Measurements from ENCODE around the gene SLC16A10. TPM values are rescaled to one million over a fixed set of nuclear protein-coding genes. Genes with fewer than 3 reads are reported as not detected.

The SLC16A10 gene
- total and polyA plus RNA-seq, 2 of the 13 experiments (the other 11 are each of a cell fraction or from before 2014, with no cell fraction given), result 8.2 to 20.1 TPM

DNA sequence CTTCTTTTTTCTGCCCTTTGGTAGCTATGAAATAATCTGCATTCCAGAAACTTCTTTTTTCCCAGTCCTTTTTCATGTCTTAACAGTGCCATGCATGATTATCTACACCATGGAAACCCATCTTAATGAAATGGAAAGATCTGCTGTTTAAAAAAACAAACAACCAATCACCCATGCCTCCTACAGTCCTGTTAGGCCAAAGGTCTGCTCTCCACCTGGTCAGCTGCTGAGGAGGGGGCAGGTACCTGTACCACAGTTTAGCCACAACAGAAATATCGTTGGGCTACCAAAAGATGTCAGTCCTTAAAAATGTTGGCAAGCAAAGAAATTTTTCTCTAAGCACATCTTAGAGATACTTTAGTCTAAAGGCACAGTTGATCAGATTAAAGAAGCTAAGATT, 112.6 kb downstream of the SLC16A10 start:
- Histone ChIP-seq H3K27me3 (ENCODE audit: control insufficient read depth in 1 of 2, insufficient read depth in 2 of 2, low read length in 2 of 2) (no peaks in the 10 kb centered on the region), H3K9me3 (ENCODE audit: low read length) (no peaks in the 10 kb centered on the region), H3K4me1 (ENCODE audit: insufficient read depth, low read length) (peaks cover 19% of the 10 kb centered on the region), H3K79me2 (ENCODE audit: insufficient read depth, low read length) (no peaks in the 10 kb centered on the region), H3K9ac (ENCODE audit: insufficient read depth, low read depth, low read length) (no peak overlapping the region), H4K20me1 (ENCODE audit: insufficient read depth, low read length) (no peaks in the 10 kb centered on the region), H2AFZ (ENCODE audit: low read length) (peak overlapping the region; percentile 58), H3K36me3 (replicated peaks in 1 of 2; ENCODE audit: control insufficient read depth in 1 of 2, insufficient read depth in 2 of 2, low read length in 2 of 2) (no peaks in the 10 kb centered on the region), H3K4me2 (ENCODE audit: low read depth, low read length) (peak overlapping the region; percentile 80), H3K4me3 (replicated peaks in 1 of 3; ENCODE audit: insufficient read depth in 1 of 3, low read depth in 2 of 3, low read length in 3 of 3) (peak overlapping the region; percentile 38 to 47 (median 44); a peak in 5 of 6 replicates), H3K27ac (ENCODE audit: extremely low read length, insufficient read depth, low read length) (peak overlapping the region; percentile 24)
- no TSS peak for BruUV-seq (replicated peaks)
- in situ Hi-C loops (cut with HindIII; ENCODE audit: extremely low pct_ligation_motif_present, low pct_unique_long_range_greater_than_20kb), result no loop called here
- ATAC-seq (peak; percentile 50), DNase-seq (ENCODE audit: low spot score) (no peak), FAIRE-seq (no peak)
- CTCF ChIA-PET (ENCODE audit: low intra/inter-chr PET ratio, low total read pairs), result no interaction called here
- POLR2A ChIA-PET, result no interaction called here
- 0% methylated on average over 1 of the region's 1 CpG for WGBS (ENCODE audit: low lambda C conversion rate)
- intact Hi-C loops (cut with micrococcal nuclease; ENCODE audit: unreplicated experiment), result loop anchor here (10.0 kb wide), 1 partner anchor 115 kb away; the partner anchor contains the start of gene SLC16A10
- TF ChIP-seq TFAP4 (IDR thresholded peaks at IDR 0.05; ENCODE audit: borderline replicate concordance, low read depth), result peak; percentile 53; the same call in 1 of the 2 replicates
- no peak for TF ChIP-seq NFE2 (CRISPR knock-in tag; IDR thresholded peaks at IDR 0.05)
- no peak for TF ChIP-seq EP300 (IDR thresholded peaks at IDR 0.05; ENCODE audit: low read depth in 2 of 2, low read length in 2 of 2)
- no peak for TF ChIP-seq EP300 (CRISPR knock-in tag; IDR thresholded peaks at IDR 0.05; ENCODE audit: borderline replicate concordance)
- no peak for TF ChIP-seq GPN1 (CRISPR knock-in tag; IDR thresholded peaks at IDR 0.05; ENCODE audit: borderline replicate concordance)
- no peak for TF ChIP-seq ZNF282 (IDR thresholded peaks at IDR 0.05; ENCODE audit: partially characterized antibody)
- no peak for TF ChIP-seq KLF12 (CRISPR knock-in tag; IDR thresholded peaks at IDR 0.05; ENCODE audit: borderline replicate concordance)
- no peak for TF ChIP-seq YEATS4 (CRISPR knock-in tag; IDR thresholded peaks at IDR 0.05; ENCODE audit: borderline replicate concordance)
- TF ChIP-seq PRMT3 (CRISPR knock-in tag; IDR thresholded peaks at IDR 0.05; ENCODE audit: borderline replicate concordance, low read depth), result no peak
- 0 out of 2 replicates have a peak, but pooled peaks have one; percentile 27 for TF ChIP-seq HNF4A (CRISPR knock-in tag; IDR thresholded peaks at IDR 0.05)
- no peak for TF ChIP-seq NR2C2 (CRISPR knock-in tag; IDR thresholded peaks at IDR 0.05; ENCODE audit: borderline replicate concordance)
- TF ChIP-seq ZNF674 (CRISPR knock-in tag; IDR thresholded peaks at IDR 0.05; ENCODE audit: low read depth), result no peak
- no peak for TF ChIP-seq PPARG (CRISPR knock-in tag; conservative IDR thresholded peaks at IDR 0.05)
- no peak for TF ChIP-seq MXD1 (CRISPR knock-in tag; IDR thresholded peaks at IDR 0.05)
- TF ChIP-seq ZNF589 (CRISPR knock-in tag; conservative IDR thresholded peaks at IDR 0.05), result no peak
- 0 out of 2 replicates have a peak, but pooled peaks have one; percentile 19 for TF ChIP-seq HNF4G (IDR thresholded peaks at IDR 0.05; ENCODE audit: borderline replicate concordance, low read depth, low read length)
- TF ChIP-seq HNF4G (CRISPR knock-in tag; IDR thresholded peaks at IDR 0.05; ENCODE audit: borderline replicate concordance, low read depth), result no peak
- peak; percentile 33 for TF ChIP-seq ZEB1 (IDR thresholded peaks at IDR 0.05; ENCODE audit: insufficient replicate concordance, low read depth)
- no peak for TF ChIP-seq PHF8 (CRISPR knock-in tag; IDR thresholded peaks at IDR 0.05)
- no peak for TF ChIP-seq JDP2 (CRISPR knock-in tag; IDR thresholded peaks at IDR 0.05; ENCODE audit: borderline replicate concordance)
- no peak for TF ChIP-seq ZNF337 (CRISPR knock-in tag; IDR thresholded peaks at IDR 0.05; ENCODE audit: borderline replicate concordance, low read depth)
- TF ChIP-seq ARID2 (CRISPR knock-in tag; IDR thresholded peaks at IDR 0.05; ENCODE audit: borderline replicate concordance), result no peak
- TF ChIP-seq, protein P1, sequence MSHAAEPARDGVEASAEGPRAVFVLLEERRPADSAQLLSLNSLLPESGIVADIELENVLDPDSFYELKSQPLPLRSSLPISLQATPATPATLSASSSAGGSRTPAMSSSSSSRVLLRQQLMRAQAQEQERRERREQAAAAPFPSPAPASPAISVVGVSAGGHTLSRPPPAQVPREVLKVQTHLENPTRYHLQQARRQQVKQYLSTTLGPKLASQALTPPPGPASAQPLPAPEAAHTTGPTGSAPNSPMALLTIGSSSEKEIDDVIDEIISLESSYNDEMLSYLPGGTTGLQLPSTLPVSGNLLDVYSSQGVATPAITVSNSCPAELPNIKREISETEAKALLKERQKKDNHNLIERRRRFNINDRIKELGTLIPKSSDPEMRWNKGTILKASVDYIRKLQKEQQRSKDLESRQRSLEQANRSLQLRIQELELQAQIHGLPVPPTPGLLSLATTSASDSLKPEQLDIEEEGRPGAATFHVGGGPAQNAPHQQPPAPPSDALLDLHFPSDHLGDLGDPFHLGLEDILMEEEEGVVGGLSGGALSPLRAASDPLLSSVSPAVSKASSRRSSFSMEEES (CRISPR knock-in tag; IDR thresholded peaks at IDR 0.05), result no peak
- no peak for TF ChIP-seq JUN (CRISPR knock-in tag; IDR thresholded peaks at IDR 0.05)
- no peak for TF ChIP-seq ARHGAP35 (CRISPR knock-in tag; IDR thresholded peaks at IDR 0.05; ENCODE audit: borderline replicate concordance)
